ENCODE measurements around the gene SNRPF.
"Not testable (repeated sequence)": the region's sequence is repeated elsewhere in the genome, so short reads cannot be mapped to it uniquely, and the experiment has no call there.

The SNRPF gene

DNA sequence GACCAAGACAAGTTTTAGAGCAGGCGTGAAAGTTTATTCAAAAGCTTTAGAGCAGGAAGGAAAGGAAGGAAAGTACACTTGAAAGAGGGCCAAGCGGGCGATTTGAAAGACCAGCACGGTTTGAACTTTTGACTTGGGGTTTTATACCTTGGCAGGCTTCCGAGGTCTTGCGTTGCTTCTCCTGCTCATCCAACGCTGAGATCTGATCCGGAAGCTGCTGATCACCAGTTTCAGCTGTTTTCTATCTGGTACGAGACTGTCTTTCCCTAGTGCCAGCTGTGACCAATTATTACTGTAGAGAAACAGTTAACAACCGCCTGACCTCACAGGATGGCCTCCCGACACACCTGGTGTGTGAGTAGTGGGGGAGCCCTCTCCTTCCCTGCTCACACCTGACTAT, 20.6 kb upstream of the SNRPF start:
- TF ChIP-seq, protein P1, sequence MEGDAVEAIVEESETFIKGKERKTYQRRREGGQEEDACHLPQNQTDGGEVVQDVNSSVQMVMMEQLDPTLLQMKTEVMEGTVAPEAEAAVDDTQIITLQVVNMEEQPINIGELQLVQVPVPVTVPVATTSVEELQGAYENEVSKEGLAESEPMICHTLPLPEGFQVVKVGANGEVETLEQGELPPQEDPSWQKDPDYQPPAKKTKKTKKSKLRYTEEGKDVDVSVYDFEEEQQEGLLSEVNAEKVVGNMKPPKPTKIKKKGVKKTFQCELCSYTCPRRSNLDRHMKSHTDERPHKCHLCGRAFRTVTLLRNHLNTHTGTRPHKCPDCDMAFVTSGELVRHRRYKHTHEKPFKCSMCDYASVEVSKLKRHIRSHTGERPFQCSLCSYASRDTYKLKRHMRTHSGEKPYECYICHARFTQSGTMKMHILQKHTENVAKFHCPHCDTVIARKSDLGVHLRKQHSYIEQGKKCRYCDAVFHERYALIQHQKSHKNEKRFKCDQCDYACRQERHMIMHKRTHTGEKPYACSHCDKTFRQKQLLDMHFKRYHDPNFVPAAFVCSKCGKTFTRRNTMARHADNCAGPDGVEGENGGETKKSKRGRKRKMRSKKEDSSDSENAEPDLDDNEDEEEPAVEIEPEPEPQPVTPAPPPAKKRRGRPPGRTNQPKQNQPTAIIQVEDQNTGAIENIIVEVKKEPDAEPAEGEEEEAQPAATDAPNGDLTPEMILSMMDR (IDR thresholded peaks at IDR 0.05; ENCODE audit: control insufficient read depth, insufficient read depth, low read depth, low read length, missing control alignments) = no peak
- no peak for DNase-seq (ENCODE audit: low read depth)

DNA sequence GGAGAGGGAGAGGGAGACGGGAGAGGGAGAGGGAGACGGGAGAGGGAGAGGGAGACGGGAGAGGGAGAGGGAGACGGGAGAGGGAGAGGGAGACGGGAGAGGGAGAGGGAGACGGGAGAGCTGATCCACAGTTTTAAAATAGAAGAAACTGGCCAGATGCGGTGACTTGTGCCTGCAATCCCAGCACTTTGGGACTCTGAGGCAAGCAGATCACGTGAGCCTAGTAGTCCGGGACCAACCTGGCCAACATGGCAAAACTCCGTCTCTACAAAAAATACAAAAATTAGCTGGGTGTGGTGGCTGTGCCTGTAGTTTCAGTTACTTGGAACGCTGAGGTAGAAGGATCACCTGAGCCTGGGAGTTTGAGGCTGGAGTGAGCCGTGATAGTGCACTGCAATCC, 16.3 kb upstream of the SNRPF start:
- H3K4me3 ChIP-seq (ENCODE audit: control insufficient read depth, low read depth, low read length) = not testable (repeated sequence)

More for the DNA sequence above, 20.6 kb upstream of the SNRPF start:
- H3K4me3 ChIP-seq (ENCODE audit: control insufficient read depth, low read depth, low read length) = no peak overlapping the region; the same call in 1 of the 2 replicates

DNA sequence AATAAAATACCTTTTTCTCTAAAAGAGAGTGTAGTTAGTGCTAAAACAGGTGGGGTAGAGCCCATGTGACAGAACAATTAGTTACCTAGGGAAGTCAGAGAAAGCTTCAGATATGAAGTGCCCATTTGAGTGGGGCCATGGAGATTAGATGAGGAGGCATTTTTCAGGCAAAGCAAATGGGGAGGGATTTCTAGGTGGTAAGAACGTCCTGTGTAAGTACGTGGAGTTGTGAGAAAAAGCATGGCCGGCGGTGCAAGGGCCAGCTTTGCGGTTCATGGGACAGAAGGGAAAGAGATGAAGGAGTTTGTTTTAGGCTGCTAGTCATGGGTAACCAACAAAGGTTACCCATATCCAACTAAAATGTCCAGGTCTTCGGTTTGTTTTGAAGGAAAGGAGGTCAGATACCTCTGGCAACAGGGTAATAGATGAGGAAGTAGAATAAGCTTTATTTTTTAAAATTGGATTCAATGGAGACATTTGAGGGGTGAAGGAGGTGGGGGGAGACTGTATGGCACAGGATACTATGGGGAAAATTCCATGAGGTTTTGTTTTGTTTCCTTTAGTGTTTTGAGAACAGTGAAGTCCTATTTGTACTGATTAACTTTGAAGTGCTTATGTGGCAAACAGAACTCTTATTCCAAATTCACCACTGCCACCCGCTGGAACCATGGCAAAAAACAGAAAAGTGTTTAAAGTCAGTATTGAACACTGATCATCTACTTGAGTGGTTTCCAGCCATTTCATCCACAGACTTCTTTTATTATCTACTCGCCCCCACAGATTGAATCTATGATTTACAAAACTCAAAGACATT, 10.0 kb upstream of the SNRPF start:
- no peak for DNase-seq (ENCODE audit: low read depth)
- TF ChIP-seq, protein P1 (IDR thresholded peaks at IDR 0.05; ENCODE audit: control insufficient read depth, insufficient read depth, low read depth, low read length, missing control alignments) = peak; percentile 34

More for the DNA sequence above, 16.3 kb upstream of the SNRPF start:
- DNase-seq (ENCODE audit: low read depth) = not testable (repeated sequence)

DNA sequence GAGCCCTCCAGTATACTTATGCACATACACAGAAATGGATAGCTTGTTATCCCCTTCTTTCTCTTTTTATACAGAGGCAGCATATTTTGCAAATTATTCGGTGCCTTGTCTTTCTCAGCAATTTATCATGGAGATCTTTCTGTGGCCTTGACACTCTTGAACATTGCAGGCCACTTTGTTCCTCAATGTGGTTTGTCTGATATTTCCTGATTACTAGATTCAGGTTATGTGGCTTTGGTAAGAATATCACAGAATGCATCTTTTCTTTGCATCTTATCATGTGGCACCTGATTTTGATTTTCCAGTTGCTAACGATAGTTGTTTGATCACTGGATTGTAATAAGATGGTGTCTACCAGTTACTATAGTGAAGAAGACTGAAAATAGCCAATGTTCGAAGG, 7.1 kb upstream of the SNRPF start:
- DNase-seq (ENCODE audit: low read depth) = no peak
- TF ChIP-seq, protein P1 (IDR thresholded peaks at IDR 0.05; ENCODE audit: control insufficient read depth, insufficient read depth, low read depth, low read length, missing control alignments) = no peak
- H3K4me3 ChIP-seq (ENCODE audit: control insufficient read depth, low read depth, low read length) = no peak overlapping the region

More for the DNA sequence above, 10.0 kb upstream of the SNRPF start:
- no peak overlapping the region for H3K4me3 ChIP-seq (ENCODE audit: control insufficient read depth, low read depth, low read length)

DNA sequence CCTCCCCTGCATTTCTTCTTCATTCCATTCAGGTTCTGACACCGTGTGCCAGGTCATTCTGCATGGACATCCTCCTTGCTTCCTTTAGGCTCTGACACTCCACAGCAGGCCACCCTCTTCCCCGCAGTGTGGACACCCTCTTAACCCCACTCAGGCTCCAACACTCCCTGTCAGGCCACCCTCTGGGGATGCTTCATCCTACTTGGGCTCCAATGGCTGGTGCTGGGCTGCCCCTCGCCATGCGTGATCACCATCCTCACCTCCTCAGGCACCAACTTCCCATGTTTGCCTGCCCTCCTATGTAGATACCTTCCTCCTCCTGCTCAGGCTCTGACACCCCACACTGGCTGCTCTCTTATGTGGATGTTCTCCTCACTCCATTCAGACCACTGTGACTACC, 6.6 kb upstream of the SNRPF start:
- TF ChIP-seq, protein P1 (IDR thresholded peaks at IDR 0.05; ENCODE audit: control insufficient read depth, insufficient read depth, low read depth, low read length, missing control alignments) = no peak
- DNase-seq (ENCODE audit: low read depth) = no peak
- no peak overlapping the region for H3K4me3 ChIP-seq (ENCODE audit: control insufficient read depth, low read depth, low read length)

DNA sequence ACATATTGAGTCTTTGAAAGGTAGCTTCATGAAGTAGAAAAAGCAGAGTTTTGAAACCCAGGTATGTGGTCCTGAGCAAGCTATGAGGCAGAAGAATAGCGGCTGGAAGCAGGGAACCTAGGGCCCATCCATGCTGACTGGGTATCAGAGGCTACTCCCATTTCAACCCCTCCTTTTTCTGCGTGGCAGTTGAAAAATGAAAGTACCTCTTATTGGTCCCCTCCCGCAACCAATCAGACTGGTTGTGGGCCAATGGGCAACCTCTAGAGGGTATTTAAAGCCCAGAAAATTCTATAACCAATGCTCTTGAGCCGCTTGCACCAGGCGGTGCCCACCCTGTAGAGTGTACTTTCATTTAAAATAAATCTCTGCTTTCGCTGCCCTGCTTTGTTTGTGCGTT, 1.6 kb upstream of the SNRPF start:
- DNase-seq (ENCODE audit: low read depth) = no peak
- TF ChIP-seq, protein P1 (IDR thresholded peaks at IDR 0.05; ENCODE audit: control insufficient read depth, insufficient read depth, low read depth, low read length, missing control alignments) = no peak
- H3K4me3 ChIP-seq (ENCODE audit: control insufficient read depth, low read depth, low read length) = no peak overlapping the region

DNA sequence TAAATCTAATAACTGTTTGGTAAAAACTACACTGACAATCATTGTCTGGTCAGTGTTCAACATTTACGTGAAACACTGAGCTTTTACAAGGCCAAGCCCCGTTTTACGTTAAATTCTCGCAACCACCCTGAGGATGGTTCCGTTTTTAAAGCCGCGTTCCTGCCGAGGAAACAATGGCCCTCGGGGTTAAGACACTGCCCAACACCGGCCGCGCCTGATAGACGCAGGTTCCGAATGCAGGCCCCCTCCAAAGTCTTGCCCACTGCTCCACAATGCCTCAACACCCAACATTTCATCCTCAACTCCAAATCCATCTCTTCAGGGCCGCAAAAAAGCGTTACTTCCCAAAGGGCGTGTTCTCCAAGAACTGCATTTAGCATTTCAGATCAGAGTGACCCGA, 953 bp upstream of the SNRPF start:
- no peak for DNase-seq (ENCODE audit: low read depth)
- TF ChIP-seq, protein P1 (IDR thresholded peaks at IDR 0.05; ENCODE audit: control insufficient read depth, insufficient read depth, low read depth, low read length, missing control alignments) = no peak
- H3K4me3 ChIP-seq (ENCODE audit: control insufficient read depth, low read depth, low read length) = no peak overlapping the region
